ENCODE results near the gene TMA7. TPM values are rescaled to one million over a fixed set of nuclear protein-coding genes. Genes with fewer than 3 reads are reported as not detected.

TMA7 gene
- total RNA-seq, 2 donors from 2014 or later: 290 to 326 TPM

DNA sequence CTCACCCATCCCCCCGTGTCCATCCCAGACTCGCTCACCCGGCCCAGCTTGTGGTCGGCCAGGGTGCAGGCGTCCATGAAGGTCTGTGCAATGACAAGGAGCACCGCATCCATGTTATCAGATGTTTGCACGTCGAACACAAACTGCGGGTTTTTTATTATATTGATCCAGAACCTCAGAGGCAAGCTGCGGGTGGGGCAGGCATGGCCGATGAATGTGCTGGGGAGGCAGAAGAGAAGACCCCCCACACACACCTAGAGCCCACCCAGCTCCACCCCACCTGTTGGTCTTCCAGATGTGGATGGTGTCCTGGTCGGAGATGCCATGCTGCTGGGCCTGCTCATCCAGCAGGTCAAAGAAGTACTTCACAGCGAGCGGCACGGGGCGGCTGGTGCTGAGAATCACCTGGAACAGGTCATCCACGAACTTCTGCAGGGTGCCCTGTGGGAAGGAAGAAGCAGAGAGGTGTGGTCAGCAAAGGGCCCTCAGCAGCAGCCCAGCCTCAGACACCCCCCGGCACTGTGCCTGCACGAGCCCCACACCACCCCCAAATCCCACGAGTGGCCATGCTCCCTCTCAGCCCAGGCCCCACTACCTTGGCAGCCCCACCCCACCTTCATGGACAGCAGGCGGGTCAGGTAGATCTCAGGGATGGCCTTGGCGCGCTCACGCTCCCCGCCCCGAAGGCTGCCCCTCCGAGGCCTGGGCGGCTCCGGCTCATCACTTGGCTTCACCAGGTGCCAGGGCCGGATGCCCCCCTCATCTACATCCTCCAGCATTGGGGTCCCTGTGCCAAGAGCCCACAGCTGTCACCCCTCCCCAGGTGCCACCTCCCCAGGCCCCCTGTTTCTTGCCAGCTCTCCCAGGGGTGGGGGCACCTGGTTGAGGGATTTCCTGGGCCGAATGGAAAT is 30.5 kb upstream of the TMA7 start:
- WGBS, 2 experiments (ENCODE audit: insufficient coverage in 1 of 2, insufficient read length in 1 of 2): 89 to 97% methylated on average over 8 to 31 of the region's 31 CpGs
- Mint-ChIP-seq H3K27ac (no peak overlapping the region), H3K27me3 (ENCODE audit: insufficient read depth) (no peaks in the 10 kb centered on the region), H3K36me3 (ENCODE audit: low read depth) (peaks cover 84% of the 10 kb centered on the region), H3K4me1 (no peaks in the 10 kb centered on the region), H3K4me3 (no peak overlapping the region), H3K9me3 (no peaks in the 10 kb centered on the region)
- H3K36me3 ChIP-seq (ENCODE audit: control insufficient read depth, insufficient read depth, low read length): peaks cover 81% of the 10 kb centered on the region
- no peak for DNase-seq
- no peaks in the 10 kb centered on the region for H3K9me3 ChIP-seq (ENCODE audit: control insufficient read depth, low read length)
- no peak overlapping the region for H3K9ac ChIP-seq (ENCODE audit: extremely low read depth, low read length, poor library complexity, severe bottlenecking)
- no peak overlapping the region for H3K27ac ChIP-seq (ENCODE audit: low read depth, low read length)
- no peaks in the 10 kb centered on the region for H3K4me1 ChIP-seq (ENCODE audit: control insufficient read depth, insufficient read depth, low read length)
- H3K4me3 ChIP-seq (ENCODE audit: low read length): no peak overlapping the region
- TF ChIP-seq, protein P1, sequence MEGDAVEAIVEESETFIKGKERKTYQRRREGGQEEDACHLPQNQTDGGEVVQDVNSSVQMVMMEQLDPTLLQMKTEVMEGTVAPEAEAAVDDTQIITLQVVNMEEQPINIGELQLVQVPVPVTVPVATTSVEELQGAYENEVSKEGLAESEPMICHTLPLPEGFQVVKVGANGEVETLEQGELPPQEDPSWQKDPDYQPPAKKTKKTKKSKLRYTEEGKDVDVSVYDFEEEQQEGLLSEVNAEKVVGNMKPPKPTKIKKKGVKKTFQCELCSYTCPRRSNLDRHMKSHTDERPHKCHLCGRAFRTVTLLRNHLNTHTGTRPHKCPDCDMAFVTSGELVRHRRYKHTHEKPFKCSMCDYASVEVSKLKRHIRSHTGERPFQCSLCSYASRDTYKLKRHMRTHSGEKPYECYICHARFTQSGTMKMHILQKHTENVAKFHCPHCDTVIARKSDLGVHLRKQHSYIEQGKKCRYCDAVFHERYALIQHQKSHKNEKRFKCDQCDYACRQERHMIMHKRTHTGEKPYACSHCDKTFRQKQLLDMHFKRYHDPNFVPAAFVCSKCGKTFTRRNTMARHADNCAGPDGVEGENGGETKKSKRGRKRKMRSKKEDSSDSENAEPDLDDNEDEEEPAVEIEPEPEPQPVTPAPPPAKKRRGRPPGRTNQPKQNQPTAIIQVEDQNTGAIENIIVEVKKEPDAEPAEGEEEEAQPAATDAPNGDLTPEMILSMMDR (conservative IDR thresholded peaks at IDR 0.05): no peak
- H3K27me3 ChIP-seq (ENCODE audit: control insufficient read depth, insufficient read depth, low read length, poor library complexity, severe bottlenecking): no peaks in the 10 kb centered on the region

DNA sequence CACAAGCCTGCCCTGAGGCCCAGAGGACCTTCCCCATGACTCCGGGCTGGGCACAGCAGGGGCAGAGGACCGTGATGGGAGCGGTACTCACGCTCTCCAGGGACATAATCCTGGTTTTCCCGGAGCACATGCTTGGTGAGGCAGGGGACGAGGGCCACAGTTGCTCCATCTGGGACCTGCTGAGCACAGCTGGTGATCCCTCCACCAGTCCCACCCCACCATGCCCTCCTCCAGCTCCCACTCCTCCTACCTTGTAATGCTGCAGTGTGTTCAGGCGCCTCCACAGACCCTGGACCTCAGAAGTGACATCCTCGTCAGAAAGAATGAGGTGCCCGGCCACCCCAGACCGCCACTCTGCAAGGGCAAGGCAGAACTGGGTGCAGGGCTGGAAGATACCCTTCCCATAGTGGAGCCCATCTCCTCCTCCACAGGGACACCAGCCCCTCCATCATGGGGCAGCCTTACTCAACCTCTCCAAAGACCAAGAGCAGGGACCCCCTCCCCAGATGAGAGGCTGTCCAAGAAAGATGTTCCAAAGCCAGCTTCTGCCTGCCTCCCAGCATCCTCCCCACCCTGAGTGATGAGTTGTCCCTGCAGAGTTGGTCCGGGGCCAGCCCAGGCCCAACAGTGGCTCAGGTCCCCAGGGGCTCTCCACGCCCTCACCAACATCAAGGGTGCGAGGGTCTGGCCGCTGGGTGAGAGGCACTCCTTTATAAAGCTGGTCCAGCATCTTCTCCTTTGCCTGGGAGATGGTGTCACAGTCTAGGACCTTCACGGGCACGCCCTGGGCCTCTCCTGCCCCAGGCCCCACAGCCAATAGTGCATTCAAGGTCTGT is 29.6 kb upstream of the TMA7 start:
- H3K4me1 Mint-ChIP-seq: no peaks in the 10 kb centered on the region
- H3K9me3 Mint-ChIP-seq: no peaks in the 10 kb centered on the region
- DNase-seq: peak; percentile 24
- Histone ChIP-seq H3K36me3 (ENCODE audit: control insufficient read depth, insufficient read depth, low read length) (peaks cover 87% of the 10 kb centered on the region), H3K9me3 (ENCODE audit: control insufficient read depth, low read length) (no peaks in the 10 kb centered on the region), H3K27ac (ENCODE audit: low read depth, low read length) (no peak overlapping the region), H3K27me3 (ENCODE audit: control insufficient read depth, insufficient read depth, low read length, poor library complexity, severe bottlenecking) (no peaks in the 10 kb centered on the region), H3K4me1 (ENCODE audit: control insufficient read depth, insufficient read depth, low read length) (no peaks in the 10 kb centered on the region), H3K4me3 (ENCODE audit: low read length) (no peak overlapping the region), H3K9ac (ENCODE audit: extremely low read depth, low read length, poor library complexity, severe bottlenecking) (no peak overlapping the region)
- H3K27me3 Mint-ChIP-seq (ENCODE audit: insufficient read depth): no peaks in the 10 kb centered on the region
- TF ChIP-seq, protein P1 (conservative IDR thresholded peaks at IDR 0.05): no peak
- 94 to 95% methylated on average over 12 to 16 of the region's 16 CpGs for WGBS, 2 experiments (ENCODE audit: insufficient coverage in 1 of 2, insufficient read length in 1 of 2)
- H3K4me3 Mint-ChIP-seq: no peak overlapping the region
- peaks cover 84% of the 10 kb centered on the region for H3K36me3 Mint-ChIP-seq (ENCODE audit: low read depth)
- no peak overlapping the region for H3K27ac Mint-ChIP-seq

DNA sequence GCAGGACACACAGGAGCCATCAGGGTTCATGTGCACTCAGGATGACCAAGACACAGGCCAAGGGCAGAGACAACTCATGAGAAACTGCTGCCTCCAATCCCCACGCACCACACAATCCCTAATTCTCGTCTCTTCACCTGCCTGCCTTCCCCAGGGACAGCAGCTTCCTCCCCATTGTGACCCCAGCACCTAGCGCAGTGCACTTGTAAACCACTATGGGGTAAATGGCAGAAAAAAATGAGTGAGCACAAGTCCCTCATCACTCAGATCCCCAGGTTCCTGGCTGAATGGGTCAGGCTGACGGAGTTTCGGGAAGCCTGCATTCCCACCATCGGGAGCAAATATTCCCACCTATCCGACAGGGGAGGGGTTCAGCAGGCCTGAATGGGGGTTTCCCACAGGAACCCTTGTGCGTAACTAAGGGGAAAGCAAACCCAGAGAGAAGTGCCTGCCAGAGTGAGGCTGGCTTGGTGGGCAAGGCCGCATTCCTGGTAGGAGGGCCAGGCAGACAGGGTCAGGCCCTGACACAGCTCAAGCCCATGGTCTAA is 28.9 kb upstream of the TMA7 start:
- TF ChIP-seq, protein P1 (conservative IDR thresholded peaks at IDR 0.05): no peak
- Mint-ChIP-seq H3K27ac (no peak overlapping the region), H3K9me3 (no peaks in the 10 kb centered on the region), H3K4me1 (no peaks in the 10 kb centered on the region), H3K36me3 (ENCODE audit: low read depth) (peaks cover 85% of the 10 kb centered on the region), H3K27me3 (ENCODE audit: insufficient read depth) (no peaks in the 10 kb centered on the region), H3K4me3 (no peak overlapping the region)
- no peaks in the 10 kb centered on the region for H3K27me3 ChIP-seq (ENCODE audit: control insufficient read depth, insufficient read depth, low read length, poor library complexity, severe bottlenecking)
- peaks cover 83% of the 10 kb centered on the region for H3K36me3 ChIP-seq (ENCODE audit: control insufficient read depth, insufficient read depth, low read length)
- H3K9ac ChIP-seq (ENCODE audit: extremely low read depth, low read length, poor library complexity, severe bottlenecking): no peak overlapping the region
- 94 to 98% methylated on average over 7 to 9 of the region's 9 CpGs for WGBS, 2 experiments (ENCODE audit: insufficient coverage in 1 of 2, insufficient read length in 1 of 2)
- H3K27ac ChIP-seq (ENCODE audit: low read depth, low read length): no peak overlapping the region
- no peaks in the 10 kb centered on the region for H3K9me3 ChIP-seq (ENCODE audit: control insufficient read depth, low read length)
- DNase-seq: peak; percentile 33
- no peak overlapping the region for H3K4me3 ChIP-seq (ENCODE audit: low read length)
- H3K4me1 ChIP-seq (ENCODE audit: control insufficient read depth, insufficient read depth, low read length): no peaks in the 10 kb centered on the region

All from endodermal cell (in vitro differentiated cells).